ENCODE measurements around the gene SORBS1.
A peak's percentile ranks its signal among the peaks of the same experiment; 100 is the strongest.
"Not testable (repeated sequence)": the region's sequence is repeated elsewhere in the genome, so short reads cannot be mapped to it uniquely, and the experiment has no call there.

Gene SORBS1

DNA sequence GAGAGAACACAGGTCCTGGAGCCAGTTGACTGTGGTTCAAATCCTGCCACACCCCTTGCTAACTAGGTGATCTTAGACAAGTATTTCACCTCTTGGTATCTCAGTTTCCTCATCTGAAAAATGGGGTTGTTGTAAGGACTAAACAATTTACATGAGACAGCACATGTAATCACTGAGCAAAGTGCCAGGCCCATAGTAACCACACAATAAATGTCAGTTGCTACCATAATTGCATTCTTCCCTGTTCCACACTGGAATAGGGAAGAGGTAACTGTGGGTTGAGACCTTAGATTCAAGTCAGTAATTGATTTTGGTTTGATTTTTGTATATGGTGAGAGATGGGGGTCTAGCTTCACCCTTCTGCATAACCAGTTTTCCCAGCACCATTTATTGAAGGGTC lies 179.0 kb downstream of the SORBS1 start:
- DNase-seq: no peak

DNA sequence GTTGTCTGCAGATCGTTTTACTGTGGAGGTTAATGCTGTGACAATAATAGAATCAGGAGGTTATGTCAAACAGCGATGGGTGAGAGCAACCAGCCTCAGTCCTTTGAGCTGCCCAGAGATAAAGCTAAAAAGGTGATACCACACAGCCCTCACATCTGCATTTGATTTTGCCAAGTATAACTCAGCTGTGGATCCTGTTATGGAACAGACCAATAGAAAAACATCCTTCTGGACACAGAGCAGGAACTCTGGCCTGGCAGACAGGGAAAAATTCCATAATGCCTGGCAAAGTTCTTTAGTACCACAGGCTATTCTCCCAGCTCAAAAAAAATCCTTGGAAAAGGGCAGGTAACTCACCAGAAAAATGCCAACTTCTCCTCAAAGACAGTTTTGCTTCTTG lies 183.2 kb downstream of the SORBS1 start:
- DNase-seq: no peak

DNA sequence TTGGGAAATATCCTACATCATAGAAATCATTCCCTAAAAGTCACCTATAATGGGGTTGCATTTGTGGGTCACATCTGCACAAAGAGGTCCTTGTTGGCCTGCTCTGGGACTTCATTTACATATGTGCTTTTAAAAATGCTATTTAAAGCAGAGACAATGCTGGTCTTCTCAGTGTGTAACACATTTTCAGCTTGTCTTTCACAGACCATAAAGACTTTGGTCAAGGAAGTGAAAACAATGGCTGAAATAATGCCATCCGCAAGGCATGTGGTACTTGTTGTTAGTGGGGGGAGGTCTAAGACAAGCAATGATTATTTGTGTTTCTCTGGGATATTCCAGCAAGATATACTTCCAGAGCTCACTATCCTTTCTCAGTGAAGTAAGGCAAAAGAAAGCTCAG lies 185.8 kb downstream of the SORBS1 start:
- DNase-seq: no peak

DNA sequence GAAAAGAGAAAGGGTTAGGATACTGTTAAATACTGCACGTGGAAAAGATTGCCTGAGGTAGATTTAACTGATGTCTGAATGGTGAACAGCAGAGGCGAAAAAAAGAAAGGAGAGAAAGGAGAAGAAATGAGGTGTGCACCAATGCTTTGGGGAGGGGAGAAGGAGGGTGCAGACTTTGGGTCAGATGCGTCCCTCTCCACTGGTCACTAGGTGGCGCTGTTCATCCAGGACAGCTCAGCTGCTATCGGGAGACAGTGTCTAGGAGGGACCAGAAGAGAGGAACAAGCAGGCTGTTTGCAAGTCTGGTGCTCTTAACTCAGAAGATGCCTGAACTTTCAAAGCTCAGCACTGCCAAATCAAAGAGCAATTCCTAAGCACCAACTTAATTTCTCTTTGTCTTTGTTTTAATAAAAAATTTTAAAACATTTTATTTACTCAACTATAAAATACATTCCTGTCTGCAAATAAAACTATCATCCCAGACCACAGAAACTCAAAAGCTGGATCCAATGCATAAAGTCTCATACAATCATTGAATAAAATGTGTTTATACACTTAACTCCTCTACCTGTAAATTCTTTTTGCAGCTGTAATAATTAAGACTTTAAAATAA lies 186.5 kb downstream of the SORBS1 start:
- DNase-seq: peak; percentile 87 to 94 (median 91)

DNA sequence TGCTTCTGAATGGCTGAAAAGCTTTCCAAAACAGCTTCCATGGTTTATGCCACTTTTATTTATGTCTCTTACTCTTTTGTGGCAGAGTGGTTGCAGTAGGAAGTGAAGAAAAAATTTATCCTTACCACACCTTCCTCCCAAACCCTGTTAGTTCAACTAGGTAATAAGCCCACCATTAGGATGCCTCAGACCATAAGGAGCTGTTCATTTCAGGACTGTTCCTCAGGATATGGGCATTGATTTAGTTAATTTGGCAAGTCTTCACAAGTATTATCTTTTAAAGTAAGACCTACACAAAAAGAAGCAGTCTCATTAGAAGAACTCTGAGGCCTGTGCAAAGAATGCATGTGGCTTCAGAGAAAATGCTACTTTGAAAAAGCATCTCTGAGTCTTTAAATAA lies 187.5 kb downstream of the SORBS1 start:
- DNase-seq: no peak

DNA sequence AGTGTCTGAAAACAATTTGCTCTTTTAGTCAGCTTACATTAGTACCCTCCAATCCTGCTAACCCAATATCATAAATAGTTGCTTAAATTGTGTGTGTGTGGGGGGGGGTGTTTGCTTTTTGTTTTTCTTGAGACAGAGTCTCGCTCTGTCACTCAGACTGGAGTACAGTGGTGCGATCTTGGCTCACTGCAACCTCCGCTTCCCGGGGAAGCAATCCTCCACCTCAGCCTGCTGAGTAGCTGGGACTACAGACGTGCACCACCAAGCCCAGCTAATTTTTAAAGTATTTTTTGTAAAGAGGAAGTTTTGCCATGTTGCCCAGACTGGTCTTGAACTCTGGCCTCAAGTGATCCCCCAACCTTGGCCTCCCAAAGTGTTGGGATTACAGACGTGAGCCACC lies 196.8 kb downstream of the SORBS1 start:
- DNase-seq: no peak

DNA sequence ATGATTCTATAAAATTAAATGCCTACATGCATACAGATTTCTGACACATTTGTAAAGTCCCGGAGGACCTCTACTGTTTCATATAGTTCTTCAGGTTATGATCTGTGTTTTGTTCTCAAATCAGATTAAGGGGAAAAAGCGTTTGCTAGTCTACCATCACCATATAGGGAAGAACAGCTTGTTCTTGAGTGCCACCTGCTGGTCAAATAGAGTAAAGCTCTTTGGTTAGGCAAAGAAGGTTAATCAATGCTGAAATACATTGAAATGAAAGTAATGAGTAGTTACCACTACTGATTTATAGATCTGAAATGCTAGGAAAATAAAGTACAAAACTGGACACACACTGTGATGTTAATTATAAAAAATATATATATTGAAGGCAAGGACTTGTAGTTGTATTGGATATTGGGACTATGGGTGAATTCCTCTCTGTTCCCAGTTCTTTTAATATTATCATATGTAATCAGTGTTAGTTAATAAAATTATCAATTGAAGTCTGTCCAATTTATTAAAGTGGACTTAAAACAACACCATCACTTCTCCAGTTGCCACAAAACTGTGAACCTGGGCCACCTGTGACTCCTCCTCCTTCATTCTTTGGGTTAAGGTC lies 197.8 kb downstream of the SORBS1 start:
- DNase-seq: peak; percentile 75 to 82 (median 77)

DNA sequence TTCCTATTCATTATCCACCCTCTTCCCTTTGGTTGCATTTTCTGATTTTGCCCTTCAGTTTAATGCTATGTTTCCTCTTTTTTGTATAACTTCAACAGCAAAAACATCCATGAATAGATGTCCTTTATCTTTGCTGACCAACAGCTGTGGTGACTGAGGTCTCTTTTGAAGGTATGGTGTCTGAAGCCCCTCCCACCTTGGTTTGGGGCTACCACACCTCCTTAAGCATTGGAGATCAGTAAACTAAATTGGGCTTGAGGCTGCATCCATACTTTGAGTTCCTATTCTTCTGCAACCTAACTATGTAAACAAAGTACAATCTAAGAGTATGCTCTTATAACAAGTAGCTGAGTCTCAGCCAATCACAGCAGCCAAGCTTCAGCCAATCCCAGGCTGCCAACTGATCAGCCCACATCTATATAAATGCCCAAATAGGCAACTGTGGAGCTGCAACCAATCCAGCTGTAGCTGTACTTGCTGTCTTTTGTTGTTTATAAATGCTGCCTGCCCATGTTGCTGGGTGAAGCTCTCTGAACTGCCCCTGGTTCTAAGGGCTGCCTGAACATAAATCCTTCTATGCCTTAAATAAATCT lies 201.0 kb downstream of the SORBS1 start:
- no peak for DNase-seq

DNA sequence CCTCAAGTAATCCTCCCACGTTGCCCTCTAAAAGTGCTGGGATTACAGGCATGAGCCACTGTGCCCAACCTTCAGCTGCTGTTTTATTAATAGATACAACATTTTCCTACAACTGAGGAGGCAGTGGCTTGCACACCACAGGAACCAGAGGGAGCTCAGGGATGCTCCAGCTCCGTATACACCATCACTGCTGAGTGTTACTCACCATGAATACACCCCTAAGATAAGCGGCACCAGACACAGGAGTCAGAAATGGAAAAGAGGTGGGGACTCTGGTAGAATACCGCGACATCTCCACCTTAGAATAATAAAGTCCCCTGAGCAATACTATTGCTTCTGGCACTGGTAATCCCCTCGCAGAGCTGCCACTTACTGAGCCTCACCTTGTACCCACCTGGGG lies 201.7 kb downstream of the SORBS1 start:
- no peak for DNase-seq

DNA sequence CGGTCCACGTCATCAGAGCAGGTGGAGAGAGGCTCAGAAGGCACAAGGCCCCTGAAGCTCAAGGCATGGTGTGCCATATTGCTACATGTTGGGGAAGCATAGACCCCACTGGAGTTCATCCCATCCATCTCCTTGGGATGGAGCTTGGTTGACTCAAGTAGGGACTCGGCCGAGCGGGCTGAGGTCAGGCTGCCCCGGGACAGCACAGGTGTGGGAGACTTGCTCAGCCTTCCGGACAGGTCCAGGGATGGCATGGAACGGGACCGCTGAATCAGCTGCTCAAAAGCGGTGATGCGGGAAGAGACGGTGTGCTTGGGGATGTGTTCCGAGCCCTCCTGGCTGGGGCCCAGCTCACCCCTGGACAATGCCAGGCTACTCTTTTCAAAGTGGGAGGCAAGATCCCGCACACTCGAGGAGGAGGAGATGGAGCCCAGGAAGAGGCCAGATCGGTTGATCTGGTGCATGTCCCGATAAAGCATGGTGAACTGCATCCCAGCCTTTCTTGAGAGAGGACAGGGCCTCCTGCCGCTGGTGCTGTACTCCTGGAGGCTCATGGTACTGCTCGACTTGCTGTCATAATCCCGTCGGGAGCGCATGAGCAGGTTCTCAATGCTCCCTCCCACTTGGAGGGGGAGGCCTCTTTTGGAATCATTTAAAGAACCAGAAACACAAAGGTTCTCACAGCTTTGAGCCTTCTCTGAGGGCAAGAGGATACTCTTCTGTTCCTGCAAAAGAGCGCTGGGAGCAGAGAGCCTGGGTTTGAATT lies 204.8 kb downstream of the SORBS1 start:
- no peak for DNase-seq

DNA sequence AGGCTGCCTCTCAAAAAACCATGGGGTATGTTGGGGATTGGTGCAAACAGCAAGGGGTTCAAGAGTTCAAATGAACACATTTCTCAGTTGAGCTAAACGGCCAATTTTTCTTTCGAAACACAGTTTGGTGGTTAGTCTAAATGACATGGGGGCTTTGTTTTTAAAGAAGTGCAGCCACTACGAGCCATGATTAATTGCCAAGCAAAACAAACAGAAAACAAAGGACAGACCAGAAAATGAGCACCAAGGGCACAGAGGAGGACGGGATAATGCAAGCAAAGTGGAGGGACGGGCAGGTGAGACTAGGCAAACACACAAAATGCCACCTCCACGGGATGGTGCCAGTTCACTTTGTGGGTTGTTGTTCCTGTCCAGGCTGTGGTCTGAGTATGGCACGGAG lies 205.9 kb downstream of the SORBS1 start:
- DNase-seq: no peak

DNA sequence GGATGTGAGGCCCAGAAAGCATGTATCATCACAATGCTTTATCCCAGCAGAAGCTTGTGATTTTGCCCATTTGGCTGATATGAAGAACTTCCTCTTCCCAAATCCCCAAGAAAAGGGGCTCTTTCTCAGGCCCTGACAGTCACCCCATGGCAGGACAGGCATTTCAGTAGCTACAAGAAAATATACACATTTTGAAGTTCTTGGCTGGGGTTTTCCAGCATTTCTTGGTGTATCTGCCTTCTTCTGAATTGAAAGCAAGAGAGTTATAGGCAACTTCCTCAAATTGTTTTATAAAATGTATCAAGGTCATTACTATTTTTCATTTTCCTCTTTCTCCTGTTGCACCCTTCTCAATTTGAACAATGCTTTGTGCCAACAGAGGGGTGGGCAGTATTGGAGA lies 207.1 kb downstream of the SORBS1 start:
- DNase-seq: peak; percentile 49 to 56 (median 53)

DNA sequence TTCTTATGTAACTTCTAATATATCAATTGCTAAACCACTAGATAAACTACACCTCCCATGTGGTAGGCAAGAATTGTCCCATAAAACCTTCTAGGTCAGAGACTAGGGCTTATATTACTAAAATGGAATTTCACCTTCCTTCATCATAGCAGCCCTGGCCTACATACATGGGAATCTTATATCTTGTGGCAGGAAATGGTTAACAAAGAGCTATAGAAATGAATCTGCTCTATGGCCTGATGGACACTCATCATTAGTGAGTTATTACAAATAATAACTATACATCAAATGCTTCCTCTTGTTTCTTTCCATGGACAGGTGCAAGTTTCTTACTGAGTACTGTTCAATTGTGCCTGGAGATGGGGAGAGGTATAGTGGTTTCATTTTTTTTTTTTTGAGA lies 208.0 kb downstream of the SORBS1 start:
- no peak for DNase-seq

DNA sequence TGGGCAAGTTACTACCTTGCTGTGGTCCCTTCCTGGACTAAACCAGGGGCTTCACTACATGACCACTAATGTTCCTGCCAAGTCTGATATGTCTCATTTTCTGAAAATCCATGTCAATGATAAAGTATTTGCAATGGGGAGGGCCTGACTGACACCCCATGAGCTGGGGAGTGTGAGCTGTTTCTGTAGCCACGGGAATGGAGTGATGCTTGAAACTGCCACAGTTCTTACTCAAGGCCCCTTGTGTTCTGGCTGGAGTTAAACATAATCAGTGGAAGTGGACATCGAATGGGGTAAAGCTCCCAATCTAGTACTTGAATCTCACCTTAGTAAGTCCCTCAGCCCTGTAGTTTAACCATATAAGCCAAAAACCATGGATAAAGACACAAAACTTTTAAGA lies 208.5 kb downstream of the SORBS1 start:
- DNase-seq: no peak

DNA sequence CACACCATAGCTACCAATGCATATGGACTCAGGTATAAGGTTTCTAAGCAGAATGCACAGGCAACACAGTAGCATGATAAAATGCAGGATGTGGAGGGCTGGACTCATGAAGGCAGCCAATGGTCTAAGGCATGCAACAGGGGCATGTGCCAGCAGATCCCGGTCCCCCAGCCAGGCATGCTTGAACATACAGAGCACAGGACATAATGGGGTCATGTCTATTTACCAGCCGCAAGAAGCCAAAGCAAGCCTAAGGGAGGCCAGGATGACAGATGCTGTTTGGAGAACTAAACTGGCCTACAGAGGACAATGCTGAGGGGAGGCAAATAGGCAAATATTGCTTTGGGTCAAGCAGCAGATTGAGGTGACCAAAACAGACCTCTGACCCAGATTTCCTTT lies 210.3 kb downstream of the SORBS1 start:
- DNase-seq: no peak

DNA sequence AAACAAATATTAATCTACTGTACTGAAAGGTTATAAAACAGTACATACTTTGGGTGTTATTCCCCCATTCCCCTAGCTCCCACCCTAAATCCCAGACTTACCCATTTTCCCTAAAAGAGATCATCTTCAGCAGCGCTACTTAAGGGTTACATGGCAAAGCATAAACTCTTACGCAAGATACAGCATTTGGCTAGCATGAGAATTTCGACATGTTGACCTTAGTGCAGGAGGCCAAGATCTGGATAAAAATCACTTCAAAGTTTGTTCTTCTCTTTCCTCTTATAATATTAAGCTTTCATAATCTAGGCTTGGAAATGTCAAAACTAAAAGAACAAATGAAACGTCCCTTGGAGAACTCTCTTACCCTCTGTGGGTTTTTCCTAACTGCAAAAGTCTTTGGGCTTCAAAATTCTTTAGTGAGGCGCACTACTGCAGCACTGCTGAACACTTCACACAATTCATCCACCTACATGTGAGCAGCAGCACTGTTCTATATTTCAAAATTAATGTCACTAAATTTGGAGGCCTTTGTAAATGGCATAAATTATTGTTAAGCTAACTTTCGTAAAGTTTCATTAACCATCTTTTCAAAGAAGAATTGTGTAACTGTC lies 210.8 kb downstream of the SORBS1 start:
- DNase-seq: peak in 2 of 3 donors; percentile 29 to 30

DNA sequence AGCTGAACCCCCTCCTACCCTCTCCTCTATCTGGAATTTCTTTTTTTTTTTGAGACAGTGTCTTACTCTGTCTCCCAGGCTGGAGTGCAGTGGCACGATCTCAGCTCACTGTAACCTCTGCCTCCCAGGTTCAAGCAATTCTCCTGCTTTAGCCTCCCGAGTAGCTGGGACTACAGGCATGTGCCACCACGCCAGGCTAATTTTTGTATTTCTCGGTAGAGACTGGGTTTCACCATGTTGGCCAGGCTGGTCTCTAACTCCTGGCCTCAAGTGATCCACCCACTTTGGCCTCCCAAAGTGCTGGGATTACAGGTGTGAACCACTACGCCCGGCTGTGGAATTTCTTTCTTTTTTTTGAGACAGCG lies 213.8 kb downstream of the SORBS1 start:
- DNase-seq: not testable (repeated sequence)

DNA sequence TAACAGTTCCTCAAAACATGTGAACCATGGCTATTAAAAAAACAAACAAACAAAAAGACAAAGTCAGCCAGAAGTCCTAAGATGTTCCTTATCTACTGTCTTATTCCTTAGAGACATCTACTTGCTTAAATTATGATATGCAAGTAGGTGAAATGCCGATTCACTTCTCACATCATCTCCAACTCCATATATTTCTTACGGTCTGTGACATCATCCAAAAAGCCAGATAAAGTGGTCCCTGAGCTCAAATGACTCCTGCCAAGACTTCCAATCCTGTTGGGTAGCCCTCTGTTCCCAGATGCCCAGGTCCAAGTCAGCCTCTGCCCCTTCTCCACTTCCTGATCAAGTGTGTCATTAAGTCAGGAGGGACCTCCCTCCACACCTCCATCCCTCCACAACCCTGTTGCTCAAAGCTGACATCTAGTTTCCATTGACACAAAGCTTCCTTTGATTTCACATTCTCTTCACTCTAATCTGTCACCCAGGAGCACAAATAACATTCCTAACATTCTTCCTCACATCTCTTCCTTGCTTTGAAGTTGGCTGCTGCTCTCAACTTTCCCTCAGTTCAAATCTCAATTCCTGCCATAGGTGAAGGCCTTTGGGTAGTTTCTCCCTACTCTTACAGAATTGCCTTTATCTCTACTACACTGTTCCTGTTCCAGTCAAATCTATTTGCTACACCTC lies 214.3 kb downstream of the SORBS1 start:
- DNase-seq: no peak

DNA sequence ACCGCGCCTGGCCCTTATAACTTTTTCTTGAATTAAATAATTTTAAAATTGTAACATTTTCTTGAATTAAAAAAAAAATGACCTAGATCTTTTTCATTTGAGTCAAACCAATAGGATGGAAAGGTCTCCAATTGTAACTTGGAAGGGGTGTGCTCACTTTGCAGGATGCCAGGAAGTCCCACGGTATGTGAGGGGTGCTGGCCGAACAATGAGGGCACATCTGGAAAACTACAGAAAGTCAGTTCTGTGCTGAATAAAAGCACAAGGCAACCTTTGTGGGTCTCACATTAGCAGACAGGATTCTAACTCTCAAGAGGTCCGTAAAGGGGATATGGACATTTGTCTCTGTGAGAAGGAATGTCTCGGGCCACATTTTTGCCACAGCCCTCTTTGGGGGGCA lies 217.6 kb downstream of the SORBS1 start:
- no peak for DNase-seq

DNA sequence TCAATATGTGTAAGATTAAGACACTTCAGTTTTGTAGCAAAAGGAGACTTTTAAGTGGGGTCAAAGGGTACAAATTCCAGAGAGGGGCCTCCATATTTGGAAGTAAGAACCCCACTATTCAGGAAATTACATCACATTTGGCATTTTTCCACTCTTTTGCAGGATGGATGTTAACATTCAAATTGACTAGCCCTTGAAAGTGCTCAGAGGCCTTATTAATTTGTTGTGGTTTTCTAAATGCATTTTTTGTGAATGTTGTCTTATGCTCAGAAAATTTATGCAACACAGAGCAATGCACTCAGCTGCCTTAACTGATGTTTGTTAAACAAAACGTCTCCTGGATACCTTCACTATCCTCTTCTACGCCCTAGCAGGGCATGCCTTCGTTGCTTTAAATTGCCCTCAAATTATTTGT lies 219.4 kb downstream of the SORBS1 start:
- DNase-seq: no peak

DNA sequence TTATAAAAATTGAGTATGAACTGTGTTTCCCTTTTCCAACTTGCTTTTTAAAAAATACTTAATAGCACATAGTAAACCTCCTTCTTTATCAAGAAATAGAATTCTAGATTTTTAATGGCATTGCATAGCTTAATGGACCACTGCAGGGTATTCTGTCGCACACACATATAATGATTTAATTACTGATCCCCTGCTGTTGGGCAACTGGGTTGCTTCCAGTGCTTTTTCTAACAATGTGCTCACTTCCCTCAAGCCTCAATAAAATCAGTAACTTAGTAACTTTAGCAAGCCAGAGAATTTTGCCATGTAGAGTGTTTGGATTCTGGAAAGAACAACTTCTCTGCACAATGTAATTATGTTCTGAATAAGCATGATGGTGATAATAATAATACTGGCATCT lies 221.3 kb downstream of the SORBS1 start:
- DNase-seq: no peak

DNA sequence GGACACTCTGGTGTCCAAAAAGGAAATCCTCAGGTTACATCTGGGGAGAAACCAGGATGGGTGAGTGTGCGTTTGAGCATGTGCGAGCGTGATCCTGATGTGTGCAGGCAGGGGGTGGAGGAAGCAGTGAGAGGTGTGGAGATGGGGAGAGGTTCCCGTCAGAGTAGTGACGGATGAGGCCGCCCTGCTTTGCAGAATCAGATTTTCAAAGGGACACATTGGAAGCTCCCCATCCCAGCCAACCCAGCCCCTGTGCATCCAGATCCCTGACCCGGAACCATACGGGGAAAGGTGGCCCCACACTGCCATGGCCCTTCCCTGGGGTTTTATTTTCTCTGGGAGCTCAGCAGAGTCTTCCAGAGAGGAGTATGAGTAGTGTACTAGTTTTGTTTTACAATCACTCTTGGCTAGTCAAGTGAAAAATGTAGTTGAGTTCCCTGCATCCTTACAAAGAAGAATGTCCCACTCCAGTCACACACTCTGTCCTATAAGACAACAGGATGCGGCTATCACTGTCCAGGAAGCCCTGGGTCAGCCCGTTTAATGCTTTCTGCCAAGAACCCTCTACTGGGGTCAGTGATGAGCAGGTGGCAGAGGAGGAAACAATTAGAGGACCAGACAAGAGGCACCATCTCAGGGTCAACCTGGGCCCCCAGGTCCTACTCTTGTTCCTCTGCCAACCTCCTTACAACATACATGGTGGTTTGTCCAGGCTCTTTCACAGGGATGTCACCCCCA lies 223.6 kb downstream of the SORBS1 start:
- DNase-seq: no peak
